AG09319 (cell line): ENCODE results near the gene SORCS3.

Experiments used
- DNase-seq: peaks from one replicate; pipeline ENCODE4 v3.0.0-alpha.2; 2010; ENCODE audit warnings: low read depth; ENCODE audit errors: extremely low read depth
- TF ChIP-seq, protein P1 (sequence below): IDR thresholded peaks from 2 replicates; pipeline ENCODE4 v1.5.1; 2011; ENCODE audit warnings: low read depth, mild to moderate bottlenecking, inconsistent platforms, low read length, moderate library complexity

Gene SORCS3

DNA sequence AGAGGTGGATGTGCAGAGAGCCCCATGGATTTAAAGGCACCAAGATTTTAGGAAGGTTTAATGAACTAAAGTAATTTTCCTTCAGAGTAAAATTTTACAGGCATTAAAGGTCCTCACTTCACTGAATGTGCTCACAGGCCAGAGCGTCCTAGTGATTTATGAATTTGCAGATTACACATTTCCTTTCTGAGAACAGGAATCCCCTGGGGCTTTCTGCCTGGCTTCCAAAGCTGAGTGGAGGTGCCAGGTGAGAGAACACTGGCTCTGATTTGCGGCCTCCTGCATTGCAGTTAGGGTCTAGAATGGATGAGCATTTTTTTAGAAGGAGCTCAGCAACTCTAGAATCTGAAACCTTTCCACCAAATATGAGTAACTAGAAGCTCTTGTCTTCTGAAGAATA is 194.3 kb downstream of the SORCS3 start:
- DNase-seq, result no peak
- TF ChIP-seq, protein P1, sequence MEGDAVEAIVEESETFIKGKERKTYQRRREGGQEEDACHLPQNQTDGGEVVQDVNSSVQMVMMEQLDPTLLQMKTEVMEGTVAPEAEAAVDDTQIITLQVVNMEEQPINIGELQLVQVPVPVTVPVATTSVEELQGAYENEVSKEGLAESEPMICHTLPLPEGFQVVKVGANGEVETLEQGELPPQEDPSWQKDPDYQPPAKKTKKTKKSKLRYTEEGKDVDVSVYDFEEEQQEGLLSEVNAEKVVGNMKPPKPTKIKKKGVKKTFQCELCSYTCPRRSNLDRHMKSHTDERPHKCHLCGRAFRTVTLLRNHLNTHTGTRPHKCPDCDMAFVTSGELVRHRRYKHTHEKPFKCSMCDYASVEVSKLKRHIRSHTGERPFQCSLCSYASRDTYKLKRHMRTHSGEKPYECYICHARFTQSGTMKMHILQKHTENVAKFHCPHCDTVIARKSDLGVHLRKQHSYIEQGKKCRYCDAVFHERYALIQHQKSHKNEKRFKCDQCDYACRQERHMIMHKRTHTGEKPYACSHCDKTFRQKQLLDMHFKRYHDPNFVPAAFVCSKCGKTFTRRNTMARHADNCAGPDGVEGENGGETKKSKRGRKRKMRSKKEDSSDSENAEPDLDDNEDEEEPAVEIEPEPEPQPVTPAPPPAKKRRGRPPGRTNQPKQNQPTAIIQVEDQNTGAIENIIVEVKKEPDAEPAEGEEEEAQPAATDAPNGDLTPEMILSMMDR, result no peak

DNA sequence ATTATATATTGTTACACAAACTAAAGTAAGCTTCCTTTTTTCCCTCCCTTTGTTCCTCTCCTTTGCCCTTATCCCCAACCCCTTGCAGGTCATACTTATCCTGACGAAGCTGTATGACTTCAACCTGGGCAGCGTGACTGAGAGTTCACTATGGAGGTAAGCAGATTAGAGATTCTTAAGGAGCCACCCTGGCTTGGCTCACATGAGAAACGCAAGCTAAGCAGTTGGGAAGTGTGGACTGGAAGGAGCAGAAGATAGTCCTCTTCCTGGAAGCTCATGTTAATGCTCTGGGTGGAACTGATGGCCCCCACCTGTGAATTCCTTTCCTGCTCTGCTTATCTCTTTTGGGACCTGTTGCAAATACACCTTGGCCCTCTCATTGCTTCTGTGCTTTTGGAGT is 201.6 kb downstream of the SORCS3 start:
- TF ChIP-seq, protein P1, result no peak
- no peak for DNase-seq

DNA sequence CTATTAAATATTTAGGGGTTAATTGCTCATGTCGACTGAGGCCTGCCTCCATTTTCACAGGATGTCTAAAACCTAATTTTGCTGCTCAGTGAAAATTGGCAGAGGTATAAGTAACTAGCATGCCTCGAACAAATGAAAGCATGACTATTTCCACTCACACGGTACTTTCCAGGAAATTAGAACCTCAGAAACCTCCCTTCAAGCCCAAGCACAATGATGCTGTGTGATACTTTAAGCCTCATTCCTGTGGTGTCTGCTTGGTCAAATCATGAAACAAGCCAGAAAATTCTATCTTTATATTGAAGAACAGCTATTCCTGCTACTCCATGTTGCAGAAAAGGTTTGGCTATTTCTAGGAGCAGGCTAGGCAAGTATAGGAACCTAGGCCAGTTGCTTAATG is 203.0 kb downstream of the SORCS3 start:
- TF ChIP-seq, protein P1, result no peak
- no peak for DNase-seq

DNA sequence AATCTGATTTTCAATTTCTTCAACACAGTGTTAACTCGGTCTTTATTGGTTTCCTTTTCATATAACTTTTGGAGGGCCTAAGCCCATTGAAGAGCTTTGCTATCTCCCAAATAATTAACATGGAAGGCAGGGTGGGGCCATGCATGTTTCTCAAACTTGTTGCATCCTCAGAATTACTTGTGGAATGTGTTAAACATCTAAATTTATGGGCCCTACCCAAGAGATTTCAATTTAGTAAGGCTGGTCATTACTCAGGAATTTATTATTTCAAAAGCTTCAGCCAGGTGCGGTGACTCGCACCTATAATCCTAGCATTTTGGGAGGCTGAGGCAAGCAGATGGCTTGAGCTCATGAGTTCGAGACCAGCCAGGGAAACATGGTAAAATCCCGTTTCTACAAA is 208.9 kb downstream of the SORCS3 start:
- no peak for DNase-seq
- TF ChIP-seq, protein P1, result no peak

DNA sequence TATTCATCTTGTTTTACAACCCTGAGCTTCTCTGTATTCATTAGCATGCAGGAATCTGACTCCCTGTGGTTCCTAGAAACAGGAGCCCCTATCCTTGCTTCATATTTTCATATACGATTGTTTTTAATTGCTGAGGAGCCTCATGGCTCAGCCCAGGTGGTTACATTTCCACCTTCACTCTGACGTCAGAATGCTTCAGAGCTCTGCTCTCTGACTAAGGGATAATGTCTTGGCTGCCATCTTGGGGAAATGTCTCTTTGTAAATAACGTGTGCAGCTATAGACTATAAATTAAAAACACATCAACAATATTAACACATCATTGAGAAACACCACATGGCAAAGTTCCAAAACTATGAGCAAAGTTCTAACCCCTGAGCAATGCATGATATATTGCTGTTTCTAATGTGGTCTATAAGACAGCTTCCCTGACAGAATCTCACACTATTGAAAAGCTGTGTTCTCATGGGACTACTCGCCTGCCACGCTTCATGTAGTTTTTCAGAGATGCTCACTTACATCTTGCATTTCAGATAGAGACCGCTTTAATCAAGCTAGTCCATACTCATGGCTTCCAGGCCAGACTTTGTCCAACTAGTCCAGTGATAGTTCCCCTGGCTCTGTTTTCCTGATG is 227.0 kb downstream of the SORCS3 start:
- DNase-seq, result no peak
- TF ChIP-seq, protein P1, result no peak

DNA sequence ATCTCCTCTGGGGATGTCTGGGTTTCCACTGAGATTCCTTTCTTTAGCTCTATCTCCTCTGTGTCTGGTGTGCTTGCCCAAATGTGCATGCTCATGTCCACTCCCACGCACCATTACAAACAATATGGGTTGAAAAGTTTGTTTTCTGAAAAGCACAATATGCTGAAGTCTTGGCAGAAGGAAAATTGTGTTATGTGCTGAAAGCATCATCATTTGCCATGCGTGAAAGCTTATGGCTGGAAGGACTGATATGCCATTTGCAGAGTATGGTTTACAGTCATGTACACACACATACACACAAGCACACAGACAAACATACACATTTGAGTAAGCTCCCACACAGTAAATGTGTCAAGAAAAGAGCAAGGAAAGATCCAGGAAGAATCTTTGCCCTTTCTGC is 231.6 kb downstream of the SORCS3 start:
- TF ChIP-seq, protein P1, result no peak
- DNase-seq, result no peak

DNA sequence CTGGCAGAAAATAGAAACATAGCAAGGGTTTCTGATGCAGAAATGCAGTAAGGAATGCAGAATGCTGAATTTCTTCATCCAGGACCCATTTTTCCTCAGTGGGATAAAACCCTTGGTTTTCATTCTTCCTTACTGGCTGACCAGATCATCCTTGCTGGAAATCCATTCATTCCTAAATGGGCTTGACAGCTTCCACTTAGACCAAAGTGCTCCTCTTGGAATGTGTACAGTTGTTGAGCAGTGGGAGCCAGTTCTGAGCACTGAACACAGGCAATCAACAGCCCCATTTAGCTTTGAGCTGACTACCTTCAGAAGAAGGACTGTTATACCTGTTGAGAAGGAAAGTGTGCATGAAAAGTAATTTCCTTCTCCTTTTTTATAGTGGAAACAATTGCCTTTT is 232.1 kb downstream of the SORCS3 start:
- DNase-seq, result no peak
- TF ChIP-seq, protein P1, result no peak
